Fibroblast of the aortic adventitia (primary cell): ENCODE measurements around the gene PDCD10. TPM values are rescaled to one million over a fixed set of nuclear protein-coding genes. Genes with fewer than 3 reads are reported as not detected.

Experiments
- DNase-seq: peaks from one replicate; pipeline ENCODE4 v3.0.0-alpha.2; 2010; ENCODE audit warnings: low read depth
- H3K4me3 ChIP-seq: 2 replicates; pipeline ENCODE4 v1.5.1; 2011; ENCODE audit warnings: low read depth, mild to moderate bottlenecking, control low read depth, low read length, moderate library complexity
- total RNA-seq: library from RNA; depleted of rRNA; stranded (reverse); fragments of >200 nt; gene quantifications from 2 replicates; pipeline ENCODE4 v1.2.3, GENCODE V29; 2012; ENCODE audit warnings: low replicate concordance
- TF ChIP-seq, protein P1 (sequence below): IDR thresholded peaks from 2 replicates; pipeline ENCODE4 v1.5.1; 2011; ENCODE audit warnings: mild to moderate bottlenecking, low read length, control low read depth, inconsistent platforms; ENCODE audit not compliant: insufficient read depth

Gene PDCD10
- total RNA-seq, 1 donor, result 64.8 TPM

DNA sequence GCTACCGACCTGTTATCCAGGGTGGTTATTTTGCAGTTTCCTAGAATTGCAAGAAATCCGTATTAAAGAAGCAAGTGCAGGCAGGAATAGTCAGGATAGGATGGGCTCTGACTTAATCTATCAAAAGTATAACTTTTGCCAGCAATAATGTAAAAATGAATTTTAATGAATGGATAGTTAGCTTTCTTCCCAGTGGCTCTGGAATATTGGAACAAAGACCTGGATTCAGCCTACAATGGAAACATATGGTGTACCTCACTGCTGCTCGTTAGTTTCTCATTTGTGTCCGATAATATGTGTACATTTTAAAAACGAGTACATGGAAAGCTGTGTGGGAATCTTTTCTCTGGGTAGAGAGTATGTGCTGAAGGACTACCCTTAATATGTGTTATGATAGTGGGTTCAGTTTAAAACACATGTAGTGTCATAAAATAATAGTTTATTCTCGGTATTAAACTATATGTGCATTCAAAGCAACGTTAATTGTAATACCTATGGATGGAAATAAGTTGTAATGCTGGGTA lies 1.6 kb upstream of the PDCD10 start:
- DNase-seq, result no peak
- TF ChIP-seq, protein P1, sequence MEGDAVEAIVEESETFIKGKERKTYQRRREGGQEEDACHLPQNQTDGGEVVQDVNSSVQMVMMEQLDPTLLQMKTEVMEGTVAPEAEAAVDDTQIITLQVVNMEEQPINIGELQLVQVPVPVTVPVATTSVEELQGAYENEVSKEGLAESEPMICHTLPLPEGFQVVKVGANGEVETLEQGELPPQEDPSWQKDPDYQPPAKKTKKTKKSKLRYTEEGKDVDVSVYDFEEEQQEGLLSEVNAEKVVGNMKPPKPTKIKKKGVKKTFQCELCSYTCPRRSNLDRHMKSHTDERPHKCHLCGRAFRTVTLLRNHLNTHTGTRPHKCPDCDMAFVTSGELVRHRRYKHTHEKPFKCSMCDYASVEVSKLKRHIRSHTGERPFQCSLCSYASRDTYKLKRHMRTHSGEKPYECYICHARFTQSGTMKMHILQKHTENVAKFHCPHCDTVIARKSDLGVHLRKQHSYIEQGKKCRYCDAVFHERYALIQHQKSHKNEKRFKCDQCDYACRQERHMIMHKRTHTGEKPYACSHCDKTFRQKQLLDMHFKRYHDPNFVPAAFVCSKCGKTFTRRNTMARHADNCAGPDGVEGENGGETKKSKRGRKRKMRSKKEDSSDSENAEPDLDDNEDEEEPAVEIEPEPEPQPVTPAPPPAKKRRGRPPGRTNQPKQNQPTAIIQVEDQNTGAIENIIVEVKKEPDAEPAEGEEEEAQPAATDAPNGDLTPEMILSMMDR, result no peak
- H3K4me3 ChIP-seq, result peak overlapping the region; percentile 95

DNA sequence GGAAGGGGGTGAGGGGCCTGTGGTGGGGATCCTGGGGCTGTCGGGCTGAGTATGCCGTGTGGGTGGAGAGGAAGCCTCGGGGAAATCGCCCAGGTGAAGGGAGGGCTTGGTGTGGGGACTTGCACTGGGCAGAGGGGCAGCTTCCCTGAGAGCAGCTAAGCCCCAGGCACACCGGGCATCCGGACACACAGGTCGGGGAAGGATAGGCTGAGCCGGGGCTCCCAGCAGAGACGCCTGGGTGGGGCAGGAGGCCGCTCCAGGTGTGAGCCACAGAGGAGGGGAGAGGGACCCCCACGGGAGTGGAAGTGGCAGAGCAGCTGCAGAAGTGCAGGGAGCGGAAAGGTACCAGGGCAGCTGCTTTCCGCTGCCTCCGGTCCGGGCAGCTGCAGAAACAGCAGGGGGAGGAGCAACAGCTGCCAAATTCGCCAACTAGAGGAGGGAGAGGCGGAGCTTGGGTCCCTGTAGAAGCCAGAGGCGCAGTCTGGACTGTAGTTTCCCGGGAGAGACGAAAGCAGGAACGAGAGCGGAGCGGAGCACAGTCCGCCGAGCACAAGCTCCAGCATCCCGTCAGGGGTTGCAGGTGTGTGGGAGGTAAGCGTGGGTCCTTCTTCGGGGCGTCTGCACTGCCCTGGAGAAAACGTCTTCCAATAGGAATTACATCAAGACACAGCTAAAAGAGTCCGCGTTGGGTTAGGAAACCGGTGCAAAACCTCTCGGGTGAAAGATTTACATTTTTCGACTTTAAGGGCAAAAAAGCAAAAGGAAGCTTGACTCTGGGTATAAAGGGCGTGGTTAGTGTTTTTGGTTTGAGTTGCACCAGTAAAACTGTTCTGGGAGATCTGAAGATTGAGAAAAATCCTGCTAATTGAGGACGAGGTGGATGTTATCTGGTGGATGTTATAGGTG lies 794 bp upstream of the PDCD10 start, which contains the start of gene SERPINI1:
TSS of gene SERPINI1 (plus strand) at position 489 of the 906 bp plus-strand sequence. CDS start 53,408 bp downstream, outside the sequence.
- TF ChIP-seq, protein P1, result no peak
- peak within 1 kb of the TSS; percentile 95 for H3K4me3 ChIP-seq
- peak; percentile 88 for DNase-seq

DNA sequence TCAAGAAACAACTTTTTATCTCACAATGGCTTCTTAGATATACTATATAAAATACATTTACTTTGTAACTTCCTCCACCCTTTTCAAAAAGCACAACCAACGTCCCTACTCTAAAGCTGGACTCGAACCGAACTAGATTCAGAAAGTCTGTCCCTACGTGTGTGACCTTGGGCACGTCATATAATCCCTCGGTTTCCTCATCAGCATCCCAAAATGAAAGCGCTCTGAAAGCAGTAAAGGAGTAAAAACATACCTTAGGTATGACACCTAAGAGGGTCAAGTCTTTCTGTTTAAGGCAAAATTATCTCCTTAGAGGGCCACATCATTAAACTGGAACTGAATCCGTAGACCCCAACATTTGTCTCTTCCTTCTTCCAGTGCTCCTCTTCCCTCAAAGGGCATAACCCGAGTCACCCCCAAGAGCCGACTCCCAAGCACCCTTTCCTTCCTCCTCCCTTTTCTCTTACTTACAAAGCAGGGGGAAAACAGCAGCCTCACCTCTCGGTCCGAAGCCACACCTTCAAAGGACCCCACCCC lies 663 bp downstream of the PDCD10 start:
- DNase-seq, result peak; percentile 24
- H3K4me3 ChIP-seq, result peak overlapping the region; percentile 95
- TF ChIP-seq, protein P1, result no peak

DNA sequence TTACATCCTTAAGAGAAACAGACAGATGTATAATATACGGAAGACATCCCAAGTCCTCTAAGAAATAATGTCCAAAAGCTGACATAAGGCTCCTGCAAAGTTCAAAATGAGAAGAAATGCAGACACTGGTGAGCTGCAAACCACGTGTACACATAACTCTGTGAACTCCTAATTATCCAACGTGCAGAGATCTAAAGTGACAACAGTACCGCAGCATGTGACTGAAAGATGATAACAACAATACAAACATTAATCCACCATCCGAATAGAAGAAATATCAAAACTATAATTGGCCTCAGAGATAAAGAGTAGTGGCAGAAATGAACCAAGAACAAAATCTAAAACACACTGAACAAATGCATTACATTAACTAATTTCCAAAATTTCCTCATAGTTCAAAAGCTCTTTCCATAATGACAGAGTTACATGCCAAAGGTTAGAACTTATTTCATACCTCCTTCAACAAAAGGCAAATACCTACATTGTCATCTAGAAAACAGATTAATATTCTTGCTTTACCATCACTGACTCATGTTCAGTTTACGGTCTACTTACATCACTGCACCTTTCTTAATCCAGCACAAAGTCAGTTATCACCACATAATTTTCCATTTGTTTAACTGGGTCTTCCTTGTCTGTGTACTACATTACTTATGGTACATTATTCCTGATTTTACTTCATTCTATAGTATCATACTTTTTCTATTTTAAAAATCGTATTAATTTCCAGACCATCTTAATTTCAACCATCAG lies 2.2 kb downstream of the PDCD10 start:
- no peak overlapping the region for H3K4me3 ChIP-seq
- TF ChIP-seq, protein P1, result no peak
- peak; percentile 6 for DNase-seq

DNA sequence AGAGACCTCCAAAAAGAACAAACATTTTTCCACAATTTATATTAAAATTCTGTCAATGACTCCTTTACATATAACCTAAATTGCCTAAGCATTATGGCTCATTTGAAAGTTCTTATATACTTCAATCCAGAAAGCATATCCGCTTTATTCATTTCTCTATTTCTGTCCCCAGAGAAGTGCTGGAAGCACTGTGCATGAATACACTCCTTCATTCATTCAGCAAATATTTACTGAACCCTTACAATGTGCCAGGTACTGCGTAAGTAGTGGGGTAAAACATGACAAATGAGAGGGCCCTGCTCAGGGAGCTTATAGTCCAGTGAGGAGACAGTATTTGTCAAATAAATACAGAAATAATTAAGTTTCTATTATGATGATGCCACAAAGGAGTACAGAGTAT lies 3.3 kb downstream of the PDCD10 start:
- no peak overlapping the region for H3K4me3 ChIP-seq
- TF ChIP-seq, protein P1, result no peak
- no peak for DNase-seq

DNA sequence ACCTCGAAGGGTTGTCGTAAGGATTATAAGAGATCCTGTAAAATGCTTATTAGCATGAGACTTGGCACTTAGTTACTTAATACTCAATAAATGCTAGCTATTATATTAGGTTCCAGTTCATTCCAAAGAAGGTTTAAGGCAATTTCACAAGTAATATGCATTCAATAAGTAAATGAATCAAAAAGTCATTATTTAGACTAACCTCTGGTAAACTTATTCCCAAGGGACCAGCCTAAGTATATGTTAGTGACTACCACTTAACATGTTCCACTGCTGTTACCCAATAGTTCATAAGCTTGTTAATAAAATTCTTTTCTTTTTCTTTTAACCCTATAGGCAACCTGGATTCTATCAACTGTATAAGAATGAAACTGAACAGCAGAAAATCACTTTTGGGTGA lies 5.1 kb downstream of the PDCD10 start:
- no peak for DNase-seq
- no peak overlapping the region for H3K4me3 ChIP-seq
- TF ChIP-seq, protein P1, result no peak
